Measurements from ENCODE around the gene AQP2.

AQP2 gene

GRCh38 chr12:49916129-49916919 is 34.2 kb upstream of the AQP2 start (continued):
- TF ChIP-seq ZSCAN4 (tag by site-specific recombination; IDR thresholded peaks at IDR 0.05) (no peak), ZNF580 (tag by site-specific recombination; IDR thresholded peaks at IDR 0.05) (no peak), ZNF768 (tag by site-specific recombination; IDR thresholded peaks at IDR 0.05) (no peak), ZNF266 (tag by site-specific recombination; IDR thresholded peaks at IDR 0.05; ENCODE audit: low read depth) (0 out of 2 replicates have a peak, but pooled peaks have one; percentile 38), ZNF624 (tag by site-specific recombination; IDR thresholded peaks at IDR 0.05) (no peak), ZBTB21 (tag by site-specific recombination; IDR thresholded peaks at IDR 0.05) (0 out of 2 replicates have a peak, but pooled peaks have one; percentile 23), ZNF518A (tag by site-specific recombination; conservative IDR thresholded peaks at IDR 0.05; ENCODE audit: low read depth) (peak; percentile 83), PRDM1 (tag by site-specific recombination; IDR thresholded peaks at IDR 0.05) (no peak), ZNF433 (tag by site-specific recombination; IDR thresholded peaks at IDR 0.05; ENCODE audit: low read depth) (peak; percentile 71; the same call in 1 of the 2 replicates), MYNN (tag by site-specific recombination; IDR thresholded peaks at IDR 0.05; ENCODE audit: borderline replicate concordance) (no peak), ZNF664 (tag by site-specific recombination; IDR thresholded peaks at IDR 0.05) (peak; percentile 41; the same call in 1 of the 2 replicates), SCRT1 (tag by site-specific recombination; IDR thresholded peaks at IDR 0.05; ENCODE audit: borderline replicate concordance) (no peak), ZNF629 (tag by site-specific recombination; IDR thresholded peaks at IDR 0.05) (peak; percentile 44; the same call in 1 of the 2 replicates), ZNF140 (tag by site-specific recombination; IDR thresholded peaks at IDR 0.05) (peak; percentile 70; the same call in 1 of the 2 replicates), ZBTB8A (tag by site-specific recombination; IDR thresholded peaks at IDR 0.05) (peak; percentile 74; the same call in 1 of the 2 replicates), ZNF19 (tag by site-specific recombination; IDR thresholded peaks at IDR 0.05; ENCODE audit: low read depth) (0 out of 2 replicates have a peak, but pooled peaks have one; percentile 58), REST (tag by site-specific recombination; IDR thresholded peaks at IDR 0.05) (peak; percentile 64), ZNF394 (tag by site-specific recombination; IDR thresholded peaks at IDR 0.05; ENCODE audit: borderline replicate concordance) (peak; percentile 93)
